ENCODE measurements around the gene SPOPL.
"Not testable (repeated sequence)": the region's sequence is repeated elsewhere in the genome, so short reads cannot be mapped to it uniquely, and the experiment has no call there.

Gene SPOPL

DNA sequence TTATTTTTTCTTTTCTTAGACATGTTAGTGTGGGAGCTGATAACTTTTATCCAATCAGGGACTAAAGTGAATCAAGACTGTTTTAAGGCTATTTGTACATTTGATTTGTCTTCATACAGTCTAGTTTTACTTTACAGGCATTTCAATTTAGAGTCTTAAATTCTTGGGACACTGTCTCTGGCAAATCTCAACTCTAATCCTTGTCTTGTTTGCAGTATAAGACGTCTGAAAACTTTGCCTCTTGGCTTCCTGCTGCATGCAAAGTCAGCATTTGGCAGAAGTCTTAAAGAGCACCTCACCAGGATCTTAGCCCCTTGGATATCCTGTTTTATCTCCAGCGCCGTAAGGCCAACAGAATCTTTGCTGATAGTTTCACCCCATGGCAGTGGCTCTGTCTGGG is 30.3 kb downstream of the SPOPL start:
- no peak for DNase-seq

DNA sequence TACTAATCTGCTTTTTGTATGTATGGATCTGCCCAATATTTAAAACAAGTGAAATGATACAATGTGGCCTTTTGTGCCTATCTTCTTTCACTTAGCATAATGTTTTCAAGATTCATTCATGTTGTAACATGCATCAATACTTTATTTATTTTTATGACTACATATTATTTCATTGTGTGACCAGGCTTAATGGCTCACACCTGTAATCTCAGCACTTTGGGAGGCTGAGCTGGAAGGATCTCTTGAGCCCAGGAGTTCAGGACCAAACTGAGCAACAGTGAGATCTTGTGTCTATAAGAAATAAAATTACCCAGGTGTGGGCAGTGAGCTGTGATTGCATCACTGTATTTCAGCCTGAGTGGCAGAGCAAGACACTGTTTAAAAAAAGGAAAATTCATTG is 33.2 kb downstream of the SPOPL start:
- no peak for DNase-seq

DNA sequence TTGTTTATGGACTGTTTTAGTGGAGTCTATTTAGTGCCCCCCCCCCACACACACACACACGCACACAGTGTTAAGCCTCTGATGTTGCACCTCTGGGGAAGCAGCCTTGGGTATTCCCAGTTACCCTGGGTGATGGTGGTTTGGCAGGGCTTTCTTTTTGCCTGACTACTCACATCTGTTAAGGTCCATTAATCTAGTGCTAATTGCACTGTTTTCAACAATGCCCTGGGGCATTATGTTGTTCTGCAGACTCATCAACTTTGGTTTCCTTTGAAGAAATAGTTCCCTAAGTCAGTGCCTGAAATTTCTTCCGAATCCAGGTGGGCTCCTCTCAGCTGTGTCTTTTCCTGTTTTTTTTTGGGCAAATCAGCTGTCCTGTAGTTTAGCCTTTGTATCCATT is 34.7 kb downstream of the SPOPL start:
- no peak for DNase-seq

DNA sequence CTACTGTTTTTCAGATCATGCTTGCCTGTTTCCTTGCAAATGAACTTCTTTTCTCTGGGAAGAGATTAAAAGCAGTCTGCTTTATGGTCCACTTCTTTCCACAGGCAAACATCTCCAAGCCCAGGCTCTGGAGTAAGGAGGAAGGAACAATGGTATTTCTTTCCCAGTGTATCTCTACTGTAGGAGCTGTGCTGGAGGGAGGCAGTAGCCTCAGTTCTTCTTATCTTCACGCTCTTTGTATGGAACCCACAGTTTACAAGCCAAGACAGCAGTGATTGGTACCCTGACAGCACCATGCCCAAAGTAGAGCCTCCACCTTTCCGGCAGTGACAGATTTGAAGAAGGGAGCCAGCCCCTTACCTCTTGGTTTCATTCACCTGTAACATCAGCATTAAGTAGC is 35.2 kb downstream of the SPOPL start:
- DNase-seq = no peak

DNA sequence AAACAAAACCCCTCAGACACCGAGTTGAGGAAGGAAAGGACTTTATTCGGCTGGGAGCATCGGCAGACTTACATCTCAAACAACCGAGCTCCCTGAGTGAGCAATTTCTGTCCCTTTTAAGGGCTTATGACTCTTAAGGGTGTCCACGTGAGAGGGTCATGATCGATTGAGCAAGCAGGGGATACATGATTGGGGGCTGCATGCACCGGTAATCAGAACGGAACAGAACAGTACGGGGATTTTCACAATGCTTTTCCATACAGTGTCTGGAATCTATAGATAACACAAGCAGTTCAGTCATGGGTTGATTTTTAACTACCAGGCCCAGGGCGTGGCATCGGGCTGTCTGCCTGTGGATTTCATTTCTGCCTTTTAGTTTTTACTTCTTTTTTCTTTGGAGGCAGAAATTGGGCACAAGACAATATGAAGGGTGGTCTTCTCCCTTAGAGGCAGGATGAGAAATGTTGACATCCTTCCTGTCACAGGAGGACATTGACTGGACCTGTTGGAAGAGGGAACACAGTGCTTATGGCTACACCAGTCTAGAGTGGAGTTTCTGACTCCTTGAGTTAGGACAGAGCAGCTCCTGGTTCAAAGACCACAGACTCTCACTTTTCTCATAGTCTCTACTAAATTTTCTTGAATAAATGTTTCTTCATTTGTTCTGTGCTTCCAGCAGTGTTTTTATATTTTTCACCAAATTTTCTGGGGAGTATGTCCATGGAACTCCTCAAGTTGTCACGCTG is 35.8 kb downstream of the SPOPL start:
- DNase-seq = no peak

DNA sequence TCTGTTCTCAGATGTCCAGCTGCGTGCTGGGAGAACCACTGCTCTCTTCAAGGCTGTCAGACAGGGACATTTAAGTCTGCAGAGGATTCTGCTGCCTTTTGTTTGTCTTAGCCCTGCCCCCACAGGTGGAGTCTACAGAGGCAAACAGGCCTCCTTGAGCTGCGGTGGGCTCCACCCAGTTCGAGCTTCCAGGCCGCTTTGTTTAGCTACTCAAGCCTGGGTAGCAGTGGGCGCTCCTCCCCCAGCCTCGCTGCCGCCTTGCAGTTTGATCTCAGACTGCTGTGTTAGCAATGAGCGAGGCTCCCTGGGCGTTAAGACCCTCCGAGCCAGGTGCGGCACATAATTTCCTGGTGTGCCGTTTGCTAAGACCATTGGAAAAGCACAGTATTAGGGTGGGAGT is 42.6 kb downstream of the SPOPL start:
- not testable (repeated sequence) for DNase-seq

DNA sequence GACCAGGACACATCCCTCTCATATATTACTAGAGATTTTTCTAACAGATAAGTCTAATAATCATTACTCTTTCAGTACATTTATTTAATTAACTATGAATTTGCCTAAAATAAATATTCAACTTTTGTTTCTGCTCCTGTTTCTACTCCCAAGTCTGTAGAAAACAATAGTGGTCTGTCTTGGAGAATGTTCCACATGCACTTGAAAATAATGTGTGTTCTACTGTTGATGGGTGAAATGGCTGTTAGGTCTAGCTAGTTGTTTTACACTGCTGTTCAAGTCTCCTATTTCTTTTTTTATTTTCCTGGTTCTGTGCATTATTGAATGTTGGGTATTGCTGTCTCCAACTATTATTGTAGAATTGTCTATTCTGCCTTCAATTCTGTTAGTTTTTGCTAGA is 47.2 kb downstream of the SPOPL start:
- no peak for DNase-seq

DNA sequence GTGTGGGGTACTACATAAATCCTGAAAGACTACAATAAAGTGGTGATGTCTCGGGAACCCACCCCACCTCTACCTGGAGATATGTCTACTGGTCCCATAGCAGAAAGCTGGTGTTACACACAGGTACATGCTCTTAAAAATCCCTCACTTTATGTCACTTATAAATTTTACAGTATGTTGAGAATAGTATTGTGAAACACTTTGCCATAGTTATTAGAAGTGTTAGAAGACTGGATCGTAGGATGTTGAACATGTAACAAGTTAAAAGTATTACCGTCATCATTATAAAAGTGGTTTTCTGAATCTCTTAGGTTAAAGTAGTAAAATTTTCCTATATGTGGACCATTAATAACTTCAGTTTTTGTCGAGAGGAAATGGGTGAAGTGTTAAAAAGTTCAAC is 48.6 kb downstream of the SPOPL start:
- no peak for DNase-seq

DNA sequence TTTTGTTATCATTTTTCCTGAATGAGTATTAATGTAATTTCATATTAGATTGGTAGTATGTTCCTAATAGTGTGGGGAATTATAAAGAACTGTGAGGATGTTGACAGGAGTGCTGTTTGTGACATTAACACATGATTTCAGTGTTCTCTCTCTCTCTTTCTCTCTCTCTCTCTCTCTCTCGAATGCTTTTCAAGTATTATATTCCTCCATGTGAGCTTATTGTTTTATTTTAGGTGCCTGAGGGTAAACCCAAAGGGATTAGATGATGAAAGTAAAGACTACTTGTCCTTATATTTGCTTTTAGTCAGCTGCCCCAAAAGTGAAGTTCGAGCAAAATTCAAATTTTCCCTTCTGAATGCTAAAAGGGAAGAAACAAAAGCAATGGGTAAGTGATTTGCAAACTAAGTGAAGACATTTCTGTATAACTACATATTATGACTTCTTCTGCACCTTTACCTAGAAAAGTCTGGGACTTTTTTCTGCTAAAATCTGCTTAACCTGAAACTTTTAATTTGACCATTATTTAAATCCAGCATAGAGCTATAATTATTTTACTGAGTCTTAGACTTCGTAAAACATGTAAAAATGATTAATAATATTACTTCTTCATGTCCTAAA is 49.2 kb downstream of the SPOPL start:
- no peak for DNase-seq

DNA sequence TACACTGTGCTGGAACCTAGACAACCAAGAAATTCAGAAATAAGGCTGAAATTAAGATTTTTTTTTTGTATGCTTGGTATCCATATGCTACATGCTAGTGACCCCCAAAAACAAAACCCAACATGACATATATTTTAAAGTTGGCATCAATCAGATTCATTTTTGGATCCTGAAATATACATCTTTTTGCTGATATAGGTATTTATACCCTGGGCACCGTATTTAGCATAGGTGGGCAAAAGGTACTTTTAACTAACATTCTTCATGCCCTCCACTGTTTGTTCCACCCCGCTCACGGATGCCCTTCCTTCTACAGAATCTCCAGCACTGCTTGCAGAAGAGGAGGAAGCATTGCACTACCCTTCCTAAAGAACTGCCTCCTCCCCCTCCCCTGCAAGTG is 52.6 kb downstream of the SPOPL start:
- DNase-seq = no peak

DNA sequence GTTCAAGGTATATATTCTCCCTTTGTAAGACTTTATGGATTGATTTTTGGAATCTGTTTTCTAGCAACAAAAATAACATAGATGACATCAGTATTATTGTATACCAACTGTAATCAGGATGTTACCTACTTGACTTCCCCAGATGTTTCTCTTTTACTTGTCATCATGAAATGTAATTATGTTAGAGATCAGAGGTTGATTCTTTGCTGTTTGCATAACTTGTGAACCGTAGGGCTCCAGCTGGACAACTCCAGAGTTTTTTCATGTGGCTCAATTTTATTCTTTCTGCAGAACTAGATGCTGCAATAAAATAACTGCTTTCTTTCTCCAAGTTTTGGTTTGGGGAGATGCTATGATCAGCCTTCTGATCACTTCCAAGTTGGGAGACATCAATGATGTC is 58.1 kb downstream of the SPOPL start:
- no peak for DNase-seq

DNA sequence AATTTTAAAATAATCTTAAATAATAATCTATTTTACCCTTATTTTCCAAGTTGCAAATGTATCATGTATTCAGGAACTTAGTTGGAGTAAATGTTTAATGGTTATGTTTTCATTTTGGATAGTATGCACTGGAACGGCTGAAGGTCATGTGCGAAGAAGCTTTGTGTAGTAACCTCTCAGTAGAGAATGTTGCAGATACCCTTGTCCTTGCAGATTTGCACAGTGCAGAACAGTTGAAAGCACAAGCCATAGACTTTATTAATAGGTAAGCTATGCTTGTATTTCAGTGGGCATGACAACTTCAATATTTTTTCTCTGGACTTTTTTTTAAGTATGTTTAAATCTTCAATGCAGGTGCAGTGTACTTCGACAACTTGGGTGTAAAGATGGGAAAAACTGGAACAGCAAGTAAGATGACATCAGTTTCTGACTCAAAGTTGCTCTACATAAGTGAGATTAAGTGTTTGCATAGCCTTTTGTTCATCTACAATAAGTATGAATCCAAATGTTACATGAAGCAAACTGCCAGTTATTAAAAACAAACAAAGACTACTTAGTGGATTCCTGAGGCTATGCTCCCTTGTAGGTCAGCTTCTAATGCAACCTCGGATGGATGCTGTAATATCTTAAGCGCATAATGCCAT is 63.1 kb downstream of the SPOPL start:
- DNase-seq = no peak

DNA sequence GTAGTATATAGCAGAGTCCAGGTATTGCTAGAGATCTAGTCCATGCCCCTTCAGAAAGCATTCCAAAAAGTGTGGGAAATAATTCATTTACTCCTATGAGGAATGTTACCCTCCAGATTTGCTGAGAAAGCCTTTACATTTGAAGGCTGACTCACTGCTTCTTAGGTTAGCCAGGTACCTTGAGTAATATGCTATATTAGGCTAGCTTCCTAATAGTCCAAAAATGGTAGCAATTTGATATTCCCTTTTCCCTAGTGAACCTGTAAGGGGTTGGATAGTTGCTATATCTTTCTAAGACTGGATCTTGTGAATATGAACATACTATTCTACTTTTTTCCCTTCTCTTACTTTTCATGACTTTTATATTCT is 63.6 kb downstream of the SPOPL start:
- no peak for DNase-seq

DNA sequence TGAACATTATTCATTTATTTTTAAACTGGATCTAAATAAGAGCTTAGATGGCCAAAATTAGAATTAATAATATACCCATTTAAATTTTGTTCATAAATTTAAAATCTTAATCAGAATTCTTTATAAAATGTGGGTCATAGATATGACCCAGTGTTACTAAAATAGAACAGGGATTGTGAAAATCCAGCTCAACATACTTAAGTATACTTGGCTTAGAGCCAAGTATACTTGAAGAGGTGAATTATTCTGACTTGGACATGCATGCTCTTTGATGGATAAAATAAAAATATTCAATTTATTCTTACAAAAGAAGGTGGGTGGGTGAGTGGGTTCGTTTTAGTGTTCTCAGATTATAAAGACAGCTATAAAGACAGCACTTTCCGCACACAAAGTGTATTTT is 70.7 kb downstream of the SPOPL start:
- no peak for DNase-seq

DNA sequence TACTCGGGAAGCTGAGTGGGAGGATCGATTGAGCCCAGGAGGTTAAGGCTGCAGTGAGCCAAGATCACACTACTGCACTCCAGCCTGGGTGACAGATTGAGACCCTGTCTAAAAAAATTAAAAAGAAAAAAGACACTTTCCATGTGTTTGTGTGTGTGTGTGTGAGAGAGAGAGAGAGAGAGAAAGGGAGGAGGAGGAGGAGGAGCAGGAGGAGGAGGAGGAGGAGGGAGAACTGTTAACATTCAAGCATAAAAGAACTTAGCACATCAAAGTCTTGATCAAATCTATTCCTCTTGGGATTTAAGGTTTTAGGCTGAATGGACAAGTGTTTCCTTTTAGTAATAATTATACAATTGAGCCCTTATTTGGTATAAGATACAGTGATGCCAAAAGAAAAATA is 75.5 kb downstream of the SPOPL start:
- no peak for DNase-seq

DNA sequence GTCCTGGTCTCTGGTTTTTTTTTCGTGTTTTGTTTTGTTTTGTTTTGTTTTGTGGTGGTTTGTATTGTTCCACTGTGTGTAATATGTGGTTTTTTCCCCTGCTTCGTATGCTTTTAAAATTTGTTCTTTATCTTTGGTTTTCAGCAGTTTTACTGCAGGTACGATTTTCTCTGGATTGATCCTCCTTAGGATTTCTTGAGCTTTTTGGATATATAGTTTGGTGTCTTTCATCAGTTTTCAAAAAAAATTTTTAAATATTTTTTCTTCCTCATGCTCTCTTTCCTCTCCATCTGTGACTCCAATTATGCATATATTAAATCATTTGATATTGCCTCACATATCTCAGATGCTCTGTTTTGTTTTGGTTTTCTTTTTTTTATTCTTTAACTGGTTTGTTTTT is 78.0 kb downstream of the SPOPL start:
- no peak for DNase-seq

DNA sequence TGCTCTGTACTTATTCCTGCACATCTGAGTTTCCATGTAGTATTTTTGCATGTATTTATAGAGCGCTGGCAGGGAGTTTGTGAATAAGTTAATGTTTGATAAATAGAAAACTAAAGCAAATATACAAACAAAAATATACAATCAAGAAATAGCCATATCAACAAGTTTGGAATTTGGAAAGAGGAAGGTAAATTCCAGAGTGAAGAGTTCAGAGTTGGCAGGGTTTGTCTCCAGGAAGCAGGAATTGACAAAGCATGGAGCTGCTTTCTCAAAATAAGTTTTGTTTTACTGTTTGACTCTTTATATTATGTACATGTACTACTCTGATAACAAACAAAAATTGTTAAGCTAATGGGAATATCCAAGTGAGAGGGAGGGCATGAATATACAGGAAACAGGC is 80.3 kb downstream of the SPOPL start:
- no peak for DNase-seq

DNA sequence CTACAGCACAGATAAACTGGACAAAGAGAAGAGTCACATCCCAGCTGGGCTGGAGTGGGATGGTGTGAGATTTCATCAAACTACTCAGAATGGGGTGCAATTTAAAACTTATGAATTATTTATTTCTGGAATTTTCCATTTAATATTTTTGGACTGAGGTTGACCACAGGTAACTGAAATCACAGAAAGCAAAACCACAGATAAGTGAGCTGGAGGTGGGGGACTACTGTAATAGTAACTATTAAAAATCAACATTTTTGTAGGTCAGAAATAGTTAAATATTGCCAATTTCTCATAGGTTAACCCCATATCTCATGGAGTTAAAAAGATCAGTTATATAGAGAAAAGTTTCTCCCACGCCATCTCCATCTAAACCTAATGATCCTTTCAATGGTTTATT is 88.1 kb downstream of the SPOPL start:
- DNase-seq = no peak

DNA sequence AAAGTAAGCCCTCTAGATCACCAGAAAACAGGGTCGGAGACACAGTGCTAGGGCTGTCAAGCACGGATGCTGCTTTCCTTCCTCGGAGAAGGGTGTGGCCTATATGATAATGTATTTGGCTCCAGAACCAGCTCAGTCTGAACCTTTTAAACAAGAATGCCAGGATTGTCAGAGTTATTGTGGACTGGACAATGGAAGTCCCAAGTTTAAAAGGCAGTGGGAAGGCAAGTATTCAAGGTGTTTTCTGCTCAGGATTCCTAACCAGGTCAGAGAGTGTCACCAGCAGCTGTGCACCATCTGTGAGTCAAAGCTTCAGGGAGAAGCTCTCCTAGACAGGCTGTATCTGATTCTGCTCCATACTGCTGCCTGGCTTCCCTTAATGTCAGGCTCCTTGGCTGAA is 94.8 kb downstream of the SPOPL start:
- no peak for DNase-seq

DNA sequence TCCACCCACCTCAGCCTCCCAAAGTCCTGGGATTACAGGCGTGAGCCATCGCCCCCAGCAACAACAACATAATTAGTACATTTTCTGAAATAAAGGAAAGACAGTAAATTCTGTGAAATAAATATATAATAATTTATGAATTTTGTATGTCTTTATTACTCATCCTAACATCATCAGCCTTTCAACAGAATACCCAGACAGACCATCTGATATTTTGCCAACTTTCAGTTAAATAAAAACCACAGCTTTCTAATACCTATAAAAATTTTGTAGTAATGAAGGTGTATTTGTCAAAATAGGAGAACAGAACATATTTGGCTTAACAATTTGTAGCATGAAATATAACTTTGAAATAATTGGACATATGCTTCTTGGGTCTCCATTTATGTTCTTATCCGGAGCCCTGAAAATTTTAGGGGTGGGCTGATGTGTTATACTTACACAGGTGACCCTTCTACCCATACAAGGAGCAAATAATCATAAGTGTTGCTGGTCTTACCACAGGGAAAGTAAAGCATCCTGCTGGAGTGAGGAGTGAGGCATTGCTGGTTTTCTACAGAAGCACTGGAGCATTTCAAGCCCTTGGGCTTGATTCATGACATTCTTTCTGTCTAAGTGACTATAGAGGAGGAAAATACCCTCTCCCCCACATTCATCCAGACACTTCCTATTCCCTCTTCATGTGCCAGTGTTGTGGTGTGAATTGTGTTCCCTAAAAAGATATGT is 99.3 kb downstream of the SPOPL start:
- no peak for DNase-seq

DNA sequence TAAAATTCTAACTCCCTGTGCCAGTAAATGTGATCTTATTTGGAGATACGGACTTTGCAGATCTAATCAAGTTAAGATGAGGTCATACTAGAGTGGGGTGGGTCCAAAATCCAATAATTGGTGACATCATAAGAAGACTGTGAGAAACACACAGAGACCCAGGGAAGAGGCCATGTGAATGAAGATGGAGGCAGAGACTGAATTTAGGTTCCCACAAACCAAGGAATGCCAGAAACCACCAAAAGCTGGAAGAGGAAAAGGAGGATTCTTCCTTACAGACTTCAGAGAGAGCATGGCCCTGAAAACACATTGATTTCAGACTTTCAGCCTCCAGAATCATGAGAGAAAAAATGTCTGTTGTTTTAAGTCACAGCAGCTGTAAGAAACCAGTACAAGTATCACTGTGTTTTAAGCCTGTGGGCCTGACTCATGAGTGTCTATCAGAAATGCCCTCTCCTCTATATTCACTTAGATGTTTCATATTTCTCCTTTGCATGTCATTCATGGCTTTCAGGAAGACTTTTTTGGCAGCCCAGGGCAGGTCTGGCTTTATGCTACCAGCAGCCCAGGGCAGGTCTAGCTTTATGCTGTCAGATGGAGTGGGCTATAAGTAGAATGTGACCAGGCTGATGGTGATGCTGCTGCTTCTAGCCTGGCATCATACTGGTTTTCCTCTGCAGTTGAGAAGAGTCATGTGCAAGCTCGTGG is 100.0 kb downstream of the SPOPL start:
- no peak for DNase-seq

DNA sequence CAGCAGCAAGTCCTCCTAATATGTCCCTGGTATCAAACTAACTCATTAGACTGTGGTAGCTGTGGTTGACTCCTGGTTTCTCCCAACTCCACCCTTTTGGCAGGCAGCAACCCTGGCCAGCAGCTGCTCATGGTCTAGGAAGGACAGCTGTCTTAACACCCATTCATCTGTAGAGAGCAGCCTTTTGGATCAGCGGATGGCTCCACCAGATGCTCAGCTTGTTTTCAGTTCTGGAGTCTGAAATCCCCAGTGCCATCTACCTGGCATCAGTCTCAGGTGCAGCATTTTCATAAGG is 100.5 kb downstream of the SPOPL start:
- DNase-seq = no peak

DNA sequence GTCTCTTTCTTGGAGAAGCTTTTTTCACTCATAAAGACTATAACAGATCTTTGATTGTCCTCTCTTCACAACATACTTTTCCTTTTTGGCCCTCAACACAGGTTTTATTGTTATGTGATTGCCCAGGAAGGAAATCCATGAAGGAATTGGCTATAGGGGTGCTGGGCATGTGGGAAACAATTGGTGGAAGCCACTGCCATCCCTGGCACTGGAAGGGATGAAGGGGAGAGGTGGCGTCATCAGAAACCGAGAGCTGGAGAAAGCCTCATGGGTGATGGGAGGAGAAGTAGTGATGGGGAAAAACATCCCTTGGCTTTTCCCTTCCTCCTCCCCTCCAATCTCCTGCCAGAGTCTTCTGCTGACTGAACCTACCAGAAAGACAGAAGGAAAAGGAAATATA is 106.2 kb downstream of the SPOPL start:
- no peak for DNase-seq

DNA sequence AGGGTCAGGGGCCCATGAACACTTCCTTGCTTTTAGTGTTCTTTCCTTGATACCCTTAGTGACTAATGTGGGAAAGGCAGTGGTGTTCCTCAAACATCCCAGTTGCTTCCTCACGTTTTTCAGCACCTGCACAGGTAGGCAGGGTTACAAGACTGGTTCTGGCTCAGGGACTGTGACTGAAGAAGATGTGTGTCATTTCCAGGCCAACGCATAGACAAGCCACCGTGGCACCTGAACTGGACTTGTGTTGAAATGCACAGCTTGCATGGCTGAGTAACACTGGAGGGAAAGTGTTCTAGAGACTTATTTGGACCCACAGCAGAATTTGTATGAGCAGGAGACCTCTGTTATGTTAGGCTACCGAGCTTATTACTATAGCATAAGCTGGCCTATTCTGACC is 107.9 kb downstream of the SPOPL start:
- DNase-seq = no peak
